ENCODE measurements around the gene RAPGEF1. TPM values are rescaled to one million over a fixed set of nuclear protein-coding genes. Genes with fewer than 3 reads are reported as not detected.

The RAPGEF1 gene
- total RNA-seq, 1 experiment from 2014 or later, result 55.6 TPM

DNA sequence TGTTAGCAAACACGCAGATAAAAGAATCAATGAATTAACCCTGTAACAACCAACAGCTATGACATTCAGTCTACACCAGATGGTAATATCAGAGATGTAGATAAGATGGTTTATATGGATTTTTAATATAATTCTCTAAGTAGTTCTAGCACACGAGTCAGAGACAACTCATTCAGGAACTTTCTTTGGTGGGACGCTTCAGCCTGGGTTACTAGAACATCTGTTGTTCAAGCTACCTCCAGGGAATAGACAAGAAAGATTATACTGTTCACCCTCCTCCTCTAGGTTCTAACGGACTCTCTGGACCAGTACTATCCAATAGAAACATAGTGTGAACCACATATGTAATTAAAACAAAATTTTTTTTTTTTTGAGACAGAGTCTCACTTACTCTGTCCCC, 73.8 kb downstream of the RAPGEF1 start:
- Histone ChIP-seq H3K9ac (ENCODE audit: extremely low read depth, insufficient read length, low read length) (no peak overlapping the region), H3K23ac (ENCODE audit: insufficient read length, low read depth, low read length) (no peak overlapping the region), H2BK120ac (ENCODE audit: low read depth, low read length, poor library complexity, severe bottlenecking) (no peak overlapping the region), H2AFZ (ENCODE audit: low read length) (no peak overlapping the region), H3K9me3 (ENCODE audit: control insufficient read depth, low read depth, low read length) (no peaks in the 10 kb centered on the region), H3K18ac (ENCODE audit: insufficient read length, low read depth, low read length) (no peak overlapping the region), H2BK20ac (ENCODE audit: low read depth, low read length, poor library complexity, severe bottlenecking) (no peak overlapping the region), H3K79me2 (ENCODE audit: insufficient read depth, low read length) (peaks cover 2% of the 10 kb centered on the region; the same call in 1 of the 2 replicates), H2AK5ac (ENCODE audit: insufficient read length, low read length) (no peak overlapping the region), H4K8ac (replicated peaks; ENCODE audit: insufficient read length, low read depth, low read length) (no peak overlapping the region), H3K23me2 (ENCODE audit: insufficient read length, low read depth, low read length, poor library complexity, severe bottlenecking) (no peaks in the 10 kb centered on the region), H3K4ac (ENCODE audit: low read depth, low read length) (no peak overlapping the region), H2BK15ac (ENCODE audit: low read depth, low read length) (no peak overlapping the region), H3K27me3 (ENCODE audit: insufficient read depth, low read length) (no peaks in the 10 kb centered on the region), H3K4me2 (ENCODE audit: insufficient read depth, insufficient read length, low read length) (no peak overlapping the region), H2BK12ac (ENCODE audit: insufficient read length, low read depth, low read length) (no peak overlapping the region), H4K5ac (ENCODE audit: insufficient read length, low read depth, low read length) (no peak overlapping the region), H4K20me1 (ENCODE audit: control insufficient read depth, insufficient read depth, insufficient read length) (no peaks in the 10 kb centered on the region), H3K4me1 (ENCODE audit: insufficient read depth, low read length) (peaks cover 2% of the 10 kb centered on the region; the same call in 1 of the 2 replicates), H3K27ac (ENCODE audit: insufficient read length, low read depth, low read length) (no peak overlapping the region), H3K14ac (ENCODE audit: insufficient read depth, low read length) (no peak overlapping the region), H3T11ph (ENCODE audit: low read length) (no peak overlapping the region), H3K56ac (ENCODE audit: insufficient read length, low read depth, low read length) (no peak overlapping the region), H3K79me1 (ENCODE audit: insufficient read depth, low read depth, low read length, poor library complexity, severe bottlenecking) (no peaks in the 10 kb centered on the region), H4K91ac (ENCODE audit: insufficient read length, low read depth, low read length) (no peak overlapping the region), H2BK5ac (ENCODE audit: insufficient read length, low read length) (no peak overlapping the region)
- Mint-ChIP-seq H3K9me3 (peaks cover 14 to 21% of the 10 kb centered on the region in 2 experiments), H3K36me3 (ENCODE audit: insufficient read depth in 1 of 3, low read depth in 3 of 3) (peaks cover 16 to 21% (median 16%) of the 10 kb centered on the region in 3 experiments), H3K4me1 (peaks cover 36 to 41% of the 10 kb centered on the region in 2 experiments), H3K4me3 (no peak overlapping the region), H3K27ac (no peak overlapping the region), H3K27me3 (ENCODE audit: low read depth) (no peaks in the 10 kb centered on the region)
- DNase-seq, result no peak
- TF ChIP-seq, protein P1, sequence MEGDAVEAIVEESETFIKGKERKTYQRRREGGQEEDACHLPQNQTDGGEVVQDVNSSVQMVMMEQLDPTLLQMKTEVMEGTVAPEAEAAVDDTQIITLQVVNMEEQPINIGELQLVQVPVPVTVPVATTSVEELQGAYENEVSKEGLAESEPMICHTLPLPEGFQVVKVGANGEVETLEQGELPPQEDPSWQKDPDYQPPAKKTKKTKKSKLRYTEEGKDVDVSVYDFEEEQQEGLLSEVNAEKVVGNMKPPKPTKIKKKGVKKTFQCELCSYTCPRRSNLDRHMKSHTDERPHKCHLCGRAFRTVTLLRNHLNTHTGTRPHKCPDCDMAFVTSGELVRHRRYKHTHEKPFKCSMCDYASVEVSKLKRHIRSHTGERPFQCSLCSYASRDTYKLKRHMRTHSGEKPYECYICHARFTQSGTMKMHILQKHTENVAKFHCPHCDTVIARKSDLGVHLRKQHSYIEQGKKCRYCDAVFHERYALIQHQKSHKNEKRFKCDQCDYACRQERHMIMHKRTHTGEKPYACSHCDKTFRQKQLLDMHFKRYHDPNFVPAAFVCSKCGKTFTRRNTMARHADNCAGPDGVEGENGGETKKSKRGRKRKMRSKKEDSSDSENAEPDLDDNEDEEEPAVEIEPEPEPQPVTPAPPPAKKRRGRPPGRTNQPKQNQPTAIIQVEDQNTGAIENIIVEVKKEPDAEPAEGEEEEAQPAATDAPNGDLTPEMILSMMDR (conservative IDR thresholded peaks at IDR 0.05), result no peak
- WGBS (ENCODE audit: extremely low coverage, insufficient read length, low lambda C conversion rate), result no CpG with 5 or more reads among the region's 4 CpGs

Measured in H9 (cell line).